PFSK-1 (cell line): ENCODE measurements around the gene RBBP8NL.

Experiments used
- POLR2AphosphoS5 ChIP-seq: IDR thresholded peaks from 2 replicates; pipeline ENCODE4 v1.6.1; 2012; ENCODE audit warnings: low read depth, mild to moderate bottlenecking, control low read depth, low read length, moderate library complexity
- REST ChIP-seq, 2 experiments: IDR thresholded peaks; 2 replicates each; pipeline versions ENCODE4 v1.6.1 to v1.8.0; 2011 to 2012; ENCODE audit warnings: low read depth in 2 of 2, low read length in 2 of 2, control low read depth in 1 of 2, inconsistent platforms in 1 of 2, mild to moderate bottlenecking in 1 of 2, moderate library complexity in 1 of 2; ENCODE audit not compliant: insufficient read depth in 1 of 2

- TF ChIP-seq REST (IDR thresholded peaks at IDR 0.05; ENCODE audit: insufficient read depth in 1 of 2, low read depth in 2 of 2, low read length in 2 of 2), result no peak
- no peak for TF ChIP-seq POLR2AphosphoS5
These were observed 6.5 kb upstream of the RBBP8NL start for GRCh38 chr20:62433658-62434497.
